Ectodermal cell (in vitro differentiated cells): ENCODE data around the gene AHCYL2.
A peak's percentile ranks its signal among the peaks of the same experiment; 100 is the strongest.
"Not testable (repeated sequence)": the region's sequence is repeated elsewhere in the genome, so short reads cannot be mapped to it uniquely, and the experiment has no call there.

ENCODE experiments used
- H3K27ac ChIP-seq: 2 replicates; pipeline ENCODE4 v1.7.0; 2013; ENCODE audit warnings: mild to moderate bottlenecking, low read depth, low read length; ENCODE audit not compliant: insufficient read depth, poor library complexity, severe bottlenecking
- H3K27me3 ChIP-seq: 2 replicates; pipeline ENCODE4 v1.7.0; 2013; ENCODE audit warnings: mild to moderate bottlenecking, low read length; ENCODE audit not compliant: insufficient read depth, control insufficient read depth, poor library complexity, severe bottlenecking
- H3K36me3 ChIP-seq: one replicate; pipeline ENCODE4 v1.7.0; 2013; ENCODE audit warnings: low read length; ENCODE audit not compliant: control insufficient read depth, insufficient read depth
- H3K4me1 ChIP-seq: one replicate; pipeline ENCODE4 v1.7.0; 2013; ENCODE audit warnings: low read length; ENCODE audit not compliant: control insufficient read depth, insufficient read depth
- H3K4me3 ChIP-seq: 2 replicates; pipeline ENCODE4 v1.7.0; 2013; ENCODE audit warnings: low read depth, low read length, control low read depth; ENCODE audit not compliant: insufficient read depth
- H3K9me3 ChIP-seq: 2 replicates; pipeline ENCODE4 v1.7.0; 2013; ENCODE audit warnings: mild to moderate bottlenecking, low read length, moderate library complexity; ENCODE audit not compliant: control insufficient read depth
- WGBS, 2 experiments: methylation state at CpG; one replicate each; pipeline ENCODE4 v1.1.7; 2013; ENCODE audit warnings: missing lambda C conversion rate in 2 of 2; 5-methylcytosine and 5-hydroxymethylcytosine counted together

The AHCYL2 gene

DNA sequence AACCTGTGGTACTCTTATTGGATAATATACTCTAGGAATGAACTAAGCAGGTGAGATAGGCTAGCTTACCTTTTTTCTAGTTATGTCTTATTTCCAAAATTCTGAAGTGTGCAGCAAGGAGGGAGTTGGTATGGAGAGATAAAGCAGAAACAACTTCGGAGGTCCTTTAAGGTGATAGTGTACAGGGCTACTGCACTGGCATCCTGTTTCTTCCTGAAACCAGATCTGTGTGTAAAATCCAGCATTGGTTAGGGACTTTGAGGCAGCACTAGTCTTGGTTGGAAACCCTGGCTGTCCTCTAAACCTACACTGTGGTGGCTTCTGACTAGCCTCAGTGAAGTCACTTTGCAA is 142.5 kb downstream of the AHCYL2 start:
- 93 to 97% methylated on average over 1 of the region's 1 CpG for WGBS, 2 experiments
- Histone ChIP-seq H3K4me3 (no peak overlapping the region), H3K9me3 (no peaks in the 10 kb centered on the region), H3K36me3 (no peaks in the 10 kb centered on the region), H3K4me1 (peaks cover 10% of the 10 kb centered on the region), H3K27me3 (no peaks in the 10 kb centered on the region), H3K27ac (no peak overlapping the region)

DNA sequence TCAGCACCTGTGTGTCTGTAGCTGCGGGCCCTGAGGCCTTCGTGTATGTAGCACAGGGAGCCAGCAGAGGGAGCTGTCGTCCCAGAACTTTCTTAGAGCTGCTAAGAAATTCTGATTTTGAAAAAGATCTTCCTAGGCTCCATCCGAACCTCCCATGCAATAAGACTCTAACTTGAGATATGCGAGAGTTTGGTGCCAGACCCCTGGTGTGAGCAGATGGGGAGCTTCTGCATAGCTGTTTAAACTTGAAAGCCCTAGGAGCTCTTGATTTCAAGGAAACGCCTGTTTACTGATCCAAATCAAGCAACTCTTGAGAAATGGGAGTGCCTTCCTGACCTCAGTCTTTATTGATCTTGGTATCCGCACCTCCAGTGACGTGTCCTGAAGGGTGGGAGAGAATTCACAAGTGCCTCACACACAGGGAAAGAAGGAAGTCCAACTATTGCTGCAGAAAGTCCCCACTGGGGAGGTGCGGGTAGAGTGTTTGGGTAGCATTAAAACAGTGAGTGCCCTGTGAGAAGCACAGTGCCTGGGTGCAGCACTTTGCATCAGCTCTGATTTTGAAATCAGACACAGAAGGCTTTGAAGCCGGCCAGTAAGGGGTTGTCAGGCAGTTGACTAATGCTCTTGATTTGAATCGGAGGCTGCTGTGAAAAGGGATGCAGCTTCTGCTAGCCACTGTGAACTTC is 143.0 kb downstream of the AHCYL2 start:
- no peak overlapping the region for H3K4me3 ChIP-seq
- H3K4me1 ChIP-seq: peaks cover 10% of the 10 kb centered on the region
- peak overlapping the region; percentile 48 for H3K27ac ChIP-seq
- H3K9me3 ChIP-seq: no peaks in the 10 kb centered on the region
- no peaks in the 10 kb centered on the region for H3K27me3 ChIP-seq
- WGBS, 2 experiments: 28 to 38% methylated on average over 11 of the region's 11 CpGs
- no peaks in the 10 kb centered on the region for H3K36me3 ChIP-seq

DNA sequence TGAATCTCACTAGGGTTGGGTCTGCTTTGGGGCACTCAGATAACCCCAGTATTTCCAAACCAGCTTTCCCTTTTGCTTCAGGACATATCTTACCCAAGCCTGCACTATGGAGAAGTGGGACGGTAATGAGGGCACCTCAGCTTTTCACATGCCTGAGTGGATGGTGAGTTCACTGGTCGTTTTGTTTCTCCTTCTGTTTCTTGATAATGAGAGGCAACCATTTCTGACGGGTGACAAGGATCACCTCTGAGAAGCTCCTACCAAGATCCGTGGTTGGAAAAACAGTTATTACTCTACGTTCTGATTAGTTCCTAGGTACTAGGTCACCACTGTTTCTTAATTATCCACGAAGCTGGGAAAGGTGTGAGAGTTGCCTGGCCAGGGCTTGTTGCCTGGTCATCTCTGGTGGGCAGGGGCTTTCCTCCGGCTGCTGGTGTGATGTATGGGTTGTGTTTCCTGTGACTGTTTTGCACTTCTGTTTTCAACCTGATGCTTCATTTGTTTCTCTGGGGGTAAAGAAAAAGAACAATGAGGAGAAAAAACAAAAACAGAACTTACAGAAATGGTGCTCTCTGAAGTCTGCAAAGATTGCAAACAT is 143.7 kb downstream of the AHCYL2 start:
- H3K9me3 ChIP-seq: no peaks in the 10 kb centered on the region
- peaks cover 10% of the 10 kb centered on the region for H3K4me1 ChIP-seq
- 78 to 79% methylated on average over 7 of the region's 7 CpGs for WGBS, 2 experiments
- H3K27me3 ChIP-seq: no peaks in the 10 kb centered on the region
- H3K4me3 ChIP-seq: no peak overlapping the region
- H3K36me3 ChIP-seq: no peaks in the 10 kb centered on the region
- no peak overlapping the region for H3K27ac ChIP-seq

DNA sequence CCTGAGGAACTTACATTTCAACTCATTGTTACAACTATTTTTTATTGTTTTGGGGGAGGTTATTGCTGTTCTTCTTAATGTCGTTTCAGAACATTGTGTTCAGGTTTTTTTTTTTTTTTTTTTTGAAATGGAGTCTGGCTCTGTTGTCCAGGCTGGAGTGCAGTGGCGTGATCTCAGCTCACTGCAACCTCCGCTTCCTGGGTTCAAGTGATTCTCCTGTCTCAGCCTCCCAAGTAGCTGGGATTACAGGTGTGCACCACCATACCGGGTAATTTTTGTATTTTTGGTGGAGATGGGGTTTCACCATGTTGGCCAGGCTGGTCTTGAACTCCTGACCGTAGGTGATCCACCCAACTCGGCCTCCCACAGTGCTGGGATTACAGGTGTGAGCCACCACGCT is 144.6 kb downstream of the AHCYL2 start:
- not testable (repeated sequence) for H3K4me3 ChIP-seq, H3K36me3 ChIP-seq, H3K9me3 ChIP-seq, H3K27ac ChIP-seq, H3K27me3 ChIP-seq
- WGBS, 2 experiments: 94 to 97% methylated on average over 7 of the region's 7 CpGs
- peaks cover 10% of the 10 kb centered on the region for H3K4me1 ChIP-seq

DNA sequence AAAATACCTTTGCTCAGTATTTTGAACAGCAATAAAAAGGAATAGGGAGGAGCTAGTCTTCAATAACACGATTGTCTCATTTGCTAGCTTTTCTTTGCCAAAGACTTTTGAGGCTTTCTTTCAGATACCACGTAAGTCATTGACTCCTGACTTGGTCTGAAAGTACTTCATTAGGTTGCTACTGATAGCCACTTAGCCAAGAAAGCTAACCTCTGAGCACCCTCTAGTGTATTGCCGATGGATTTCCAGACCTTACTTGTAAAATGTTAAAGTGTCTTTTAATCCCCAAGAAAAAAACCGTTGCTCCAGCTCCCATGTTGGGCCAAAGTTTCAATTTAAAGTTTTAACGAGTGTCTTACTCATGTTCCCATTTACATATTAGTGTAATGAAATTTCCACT is 146.0 kb downstream of the AHCYL2 start:
- no peaks in the 10 kb centered on the region for H3K27me3 ChIP-seq
- H3K36me3 ChIP-seq: no peaks in the 10 kb centered on the region
- H3K27ac ChIP-seq: no peak overlapping the region
- no peaks in the 10 kb centered on the region for H3K9me3 ChIP-seq
- WGBS, 2 experiments: 77 to 82% methylated on average over 5 of the region's 5 CpGs
- peaks cover 17% of the 10 kb centered on the region for H3K4me1 ChIP-seq
- H3K4me3 ChIP-seq: no peak overlapping the region

DNA sequence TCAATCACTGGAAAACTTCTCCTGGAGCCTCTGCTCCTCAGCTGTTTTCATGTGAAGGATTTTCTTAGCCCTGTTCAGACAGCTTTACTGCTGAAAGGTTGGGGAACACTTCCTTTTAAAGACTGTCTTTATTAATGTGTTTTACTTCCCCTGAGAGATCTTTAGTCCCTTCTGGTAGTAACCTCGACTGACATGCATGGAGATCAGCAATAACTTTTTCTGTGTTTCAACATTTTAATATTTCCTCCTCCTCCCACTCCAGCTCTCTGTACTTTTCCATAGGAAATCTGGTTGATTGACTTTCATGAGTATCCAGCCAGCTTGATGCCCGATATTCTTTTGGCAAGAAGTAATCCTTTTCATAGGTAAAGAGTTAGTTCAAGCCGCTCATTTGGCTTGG is 146.7 kb downstream of the AHCYL2 start:
- no peak overlapping the region for H3K4me3 ChIP-seq
- H3K27ac ChIP-seq: no peak overlapping the region
- no peaks in the 10 kb centered on the region for H3K9me3 ChIP-seq
- peaks cover 17% of the 10 kb centered on the region for H3K4me1 ChIP-seq
- WGBS, 2 experiments: 90 to 94% methylated on average over 3 of the region's 3 CpGs
- no peaks in the 10 kb centered on the region for H3K27me3 ChIP-seq
- H3K36me3 ChIP-seq: no peaks in the 10 kb centered on the region

DNA sequence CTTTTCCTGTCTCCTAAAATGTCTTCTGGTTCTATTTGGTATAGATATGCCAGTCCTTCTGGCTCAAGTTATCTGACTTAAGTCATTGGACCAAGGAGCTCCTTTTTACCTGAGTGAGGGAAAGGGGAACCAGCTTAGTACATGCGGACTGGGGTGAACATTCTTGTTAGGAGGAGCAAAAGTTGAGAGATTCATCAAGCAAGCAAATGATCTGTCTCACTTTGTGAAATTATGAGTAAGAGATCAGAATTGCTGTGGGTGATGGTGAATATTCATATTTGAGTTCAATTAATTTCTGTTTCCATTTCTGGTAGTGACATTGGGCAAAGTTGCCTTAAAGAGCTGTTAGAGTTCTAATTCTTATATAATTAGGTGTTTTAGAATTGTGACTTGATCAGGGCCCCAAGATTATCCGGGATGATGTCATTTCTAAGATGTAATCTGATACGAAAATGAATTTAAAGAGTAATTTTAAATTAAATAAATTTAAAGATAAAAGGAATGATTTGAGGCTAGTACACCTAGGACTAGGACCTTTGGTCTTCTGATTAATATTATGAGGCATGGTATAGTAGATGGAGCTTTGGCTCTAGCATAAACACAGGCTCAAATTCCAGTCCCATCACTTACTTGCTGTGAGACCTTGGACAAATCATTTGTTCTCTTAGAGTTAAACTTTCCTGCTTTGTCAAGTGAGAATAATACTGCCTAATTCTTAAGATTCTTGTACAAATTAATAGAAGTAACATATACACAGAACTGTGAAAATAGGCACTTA is 149.0 kb downstream of the AHCYL2 start:
- no peaks in the 10 kb centered on the region for H3K36me3 ChIP-seq
- H3K4me1 ChIP-seq: peaks cover 7% of the 10 kb centered on the region
- H3K4me3 ChIP-seq: no peak overlapping the region
- no peak overlapping the region for H3K27ac ChIP-seq
- 98 to 99% methylated on average over 3 of the region's 3 CpGs for WGBS, 2 experiments
- H3K27me3 ChIP-seq: no peaks in the 10 kb centered on the region
- no peaks in the 10 kb centered on the region for H3K9me3 ChIP-seq

DNA sequence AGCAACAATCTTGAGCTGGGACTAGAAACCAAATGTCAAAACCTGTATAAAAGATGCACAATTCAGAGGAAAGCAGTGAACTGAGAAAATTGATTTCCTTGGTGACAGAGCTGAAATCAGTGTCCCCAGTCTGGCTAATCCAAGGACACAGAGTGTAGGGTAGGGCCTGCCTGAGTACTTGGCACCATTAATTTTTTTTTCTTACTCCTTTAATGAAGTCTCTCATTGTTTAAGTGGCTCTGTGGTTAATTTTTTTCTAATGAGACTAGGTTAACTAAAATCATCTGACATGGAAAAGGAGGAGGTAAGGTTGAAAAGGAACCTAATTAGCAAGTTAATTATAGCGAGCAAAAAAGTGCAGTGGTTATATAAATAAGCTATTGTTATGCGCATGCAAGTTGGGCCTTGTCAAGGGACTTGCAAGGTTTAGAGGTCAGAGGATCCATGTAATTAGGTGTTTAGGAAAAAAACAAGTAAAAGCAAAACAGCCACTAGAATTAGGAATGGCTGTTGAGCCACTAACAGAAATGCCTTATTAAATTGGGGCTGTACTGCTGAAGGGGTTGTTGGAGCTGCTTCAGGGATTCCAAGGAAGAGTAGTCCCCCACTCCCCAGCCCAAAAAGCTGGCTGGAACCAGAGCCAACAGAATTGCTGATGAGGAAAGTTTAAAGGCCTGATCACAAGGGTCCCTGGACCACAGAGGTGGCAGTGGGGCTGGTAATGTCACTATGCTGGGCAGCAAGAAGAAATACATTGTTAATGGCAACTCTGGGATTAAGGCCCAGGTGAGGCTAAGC is 150.5 kb downstream of the AHCYL2 start:
- no peak overlapping the region for H3K4me3 ChIP-seq
- H3K9me3 ChIP-seq: no peaks in the 10 kb centered on the region
- H3K27ac ChIP-seq: no peak overlapping the region
- H3K27me3 ChIP-seq: no peaks in the 10 kb centered on the region
- 30 to 39% methylated on average over 2 of the region's 2 CpGs for WGBS, 2 experiments
- H3K36me3 ChIP-seq: no peaks in the 10 kb centered on the region
- H3K4me1 ChIP-seq: peaks cover 7% of the 10 kb centered on the region

DNA sequence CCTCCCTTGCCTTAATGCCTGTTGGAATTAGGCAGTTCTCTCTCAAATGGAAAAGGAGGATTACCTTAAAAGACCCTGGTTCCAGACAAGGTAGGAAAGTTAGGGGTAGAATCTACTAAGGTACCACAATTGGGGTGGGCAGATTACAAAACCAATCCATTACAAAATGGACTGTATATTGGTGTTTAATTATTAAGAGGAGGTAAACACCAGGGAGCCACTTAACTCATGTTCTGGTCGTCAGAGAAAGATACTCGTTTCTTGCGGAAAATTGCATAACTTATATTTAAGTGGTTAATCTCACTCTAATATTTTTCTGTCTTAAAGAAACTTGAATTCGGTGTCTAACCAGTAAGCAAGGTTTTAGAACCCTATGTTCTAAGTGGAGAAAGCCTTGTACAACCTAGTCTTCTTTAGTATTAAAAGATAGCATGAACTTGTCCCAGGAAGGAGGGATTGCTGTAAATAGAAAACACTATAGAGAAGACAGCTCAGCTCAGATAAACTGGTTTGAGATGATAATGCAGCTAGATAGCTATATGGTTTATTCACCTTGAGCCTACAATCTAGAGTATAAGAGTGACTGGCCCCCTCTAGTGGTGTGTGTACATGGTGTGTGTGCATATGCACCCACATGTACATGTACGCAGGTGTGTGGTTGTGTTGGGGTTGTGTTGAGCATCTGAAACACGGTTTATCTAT is 151.4 kb downstream of the AHCYL2 start:
- no peaks in the 10 kb centered on the region for H3K9me3 ChIP-seq
- H3K36me3 ChIP-seq: no peaks in the 10 kb centered on the region
- WGBS, 2 experiments: 85 to 91% methylated on average over 4 to 6 of the region's 6 CpGs
- no peaks in the 10 kb centered on the region for H3K27me3 ChIP-seq
- peaks cover 7% of the 10 kb centered on the region for H3K4me1 ChIP-seq
- H3K4me3 ChIP-seq: no peak overlapping the region
- H3K27ac ChIP-seq: no peak overlapping the region
